NCI-H446 treated with DMSO at 0.1 percent for 48 hours (cell line): ENCODE results near the gene ASCC1.
"Not testable (repeated sequence)": the region's sequence is repeated elsewhere in the genome, so short reads cannot be mapped to it uniquely, and the experiment has no call there.

Source experiments
- DNase-seq: peaks from one replicate; lab custom pipeline; 2025; lab: John Stamatoyannopoulos, UW

ASCC1 gene

GRCh38 chr10:72248468-72249151 lies 32.5 kb upstream of the ASCC1 start:
- DNase-seq = no peak

DNA sequence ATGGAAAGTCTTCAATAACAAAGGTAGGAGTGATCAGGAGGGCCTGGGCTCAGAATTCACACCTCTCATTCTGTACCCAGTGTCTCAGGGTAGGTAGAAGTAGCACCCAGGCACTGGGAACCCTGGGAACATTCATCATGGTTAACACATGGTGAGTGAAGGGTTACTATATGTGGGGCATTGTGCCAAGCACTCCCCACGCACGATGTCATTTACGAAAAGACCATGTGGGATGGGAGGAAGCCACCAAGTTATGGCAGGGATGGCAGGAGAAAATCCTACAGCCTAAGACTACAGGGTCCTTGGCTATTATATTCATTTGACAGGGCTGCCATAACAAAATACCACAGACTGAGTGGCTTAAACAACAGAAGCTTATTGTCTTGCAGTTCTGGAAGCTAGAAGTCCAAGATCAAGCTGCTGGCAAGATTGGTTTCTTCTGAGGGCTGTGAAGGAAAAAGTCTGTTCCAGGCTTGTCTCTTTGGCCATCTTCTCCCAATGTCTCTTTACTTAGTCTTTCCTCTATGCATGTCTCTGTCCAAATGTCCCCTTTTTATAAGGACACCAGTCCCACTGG lies 30.0 kb upstream of the ASCC1 start:
- no peak for DNase-seq

DNA sequence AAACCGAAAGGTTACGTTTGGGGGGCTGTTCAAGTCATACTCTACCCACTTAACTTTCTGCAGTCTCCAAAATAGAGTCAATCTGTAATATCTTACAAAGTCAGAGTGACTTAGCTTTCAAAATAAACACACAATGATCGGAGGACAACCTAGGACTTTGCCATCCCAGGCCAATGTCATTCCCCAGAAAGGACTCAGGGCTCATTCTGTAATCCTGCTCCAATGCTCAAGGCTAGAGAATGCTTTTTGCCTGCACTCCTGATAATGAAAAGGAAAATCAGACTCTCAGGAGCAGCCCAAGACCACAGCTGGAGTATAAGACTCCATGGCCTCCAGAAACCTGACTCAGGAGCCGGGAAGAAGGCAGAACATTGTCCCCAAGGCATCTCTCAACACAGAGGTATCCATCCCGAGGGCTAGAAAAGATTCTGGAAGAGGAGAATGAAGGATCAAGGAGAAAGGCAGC lies 28.5 kb upstream of the ASCC1 start:
- no peak for DNase-seq

GRCh38 chr10:72243822-72244437 lies 27.9 kb upstream of the ASCC1 start:
- DNase-seq = peak; percentile 1

DNA sequence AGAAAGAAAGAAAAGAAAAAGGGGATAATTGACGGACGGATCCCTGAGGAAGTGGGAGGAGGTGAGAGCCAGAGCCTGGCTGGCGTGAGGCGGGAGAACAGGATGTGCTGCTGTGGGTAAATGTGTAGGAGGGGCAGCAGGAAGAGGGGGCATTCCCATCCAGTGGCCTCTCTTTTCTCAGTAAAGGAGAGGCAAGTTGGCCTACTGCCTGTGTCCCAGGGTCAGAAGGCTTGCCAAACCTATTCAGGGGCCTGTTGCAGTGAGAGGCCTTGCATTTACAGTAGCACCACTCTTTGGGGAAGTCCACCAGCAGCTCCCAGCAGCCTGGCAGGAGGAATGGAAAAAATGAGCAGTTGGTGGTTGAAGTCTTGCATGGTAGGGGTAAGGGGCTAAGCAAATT lies 26.6 kb upstream of the ASCC1 start:
- no peak for DNase-seq

DNA sequence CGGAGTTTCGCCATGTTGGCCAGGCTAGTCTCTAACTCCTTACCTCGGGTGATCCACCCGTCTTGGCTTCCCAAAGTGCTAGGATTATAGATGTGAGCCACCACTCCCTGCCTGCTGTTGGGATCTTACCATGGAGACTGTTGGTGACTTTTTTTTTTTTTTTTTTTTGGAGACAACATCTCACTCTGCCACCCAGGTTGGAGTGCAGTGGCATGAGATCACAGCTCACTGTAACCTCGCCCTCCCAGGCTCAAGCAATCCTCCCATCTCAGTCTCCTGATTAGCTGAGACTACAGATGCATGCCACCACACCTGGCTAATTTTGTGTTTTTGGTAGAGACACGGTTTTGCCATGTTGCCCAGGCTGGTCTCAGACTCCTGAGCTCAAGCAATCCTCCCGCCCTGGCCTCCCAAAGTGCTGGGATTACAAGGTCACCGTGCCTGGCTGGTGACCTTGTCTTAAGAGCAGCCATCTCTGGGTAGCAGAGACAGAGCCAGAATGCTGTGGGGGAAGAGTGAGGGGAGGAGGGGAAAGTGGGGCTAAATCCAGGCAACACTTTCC lies 25.7 kb upstream of the ASCC1 start:
- DNase-seq = no peak

GRCh38 chr10:72240371-72240770 lies 24.3 kb upstream of the ASCC1 start:
- DNase-seq = no peak

- no peak for DNase-seq
These were observed 23.3 kb upstream of the ASCC1 start for GRCh38 chr10:72239409-72239808.

- no peak for DNase-seq
These were observed 22.5 kb upstream of the ASCC1 start for GRCh38 chr10:72238392-72239175.

DNA sequence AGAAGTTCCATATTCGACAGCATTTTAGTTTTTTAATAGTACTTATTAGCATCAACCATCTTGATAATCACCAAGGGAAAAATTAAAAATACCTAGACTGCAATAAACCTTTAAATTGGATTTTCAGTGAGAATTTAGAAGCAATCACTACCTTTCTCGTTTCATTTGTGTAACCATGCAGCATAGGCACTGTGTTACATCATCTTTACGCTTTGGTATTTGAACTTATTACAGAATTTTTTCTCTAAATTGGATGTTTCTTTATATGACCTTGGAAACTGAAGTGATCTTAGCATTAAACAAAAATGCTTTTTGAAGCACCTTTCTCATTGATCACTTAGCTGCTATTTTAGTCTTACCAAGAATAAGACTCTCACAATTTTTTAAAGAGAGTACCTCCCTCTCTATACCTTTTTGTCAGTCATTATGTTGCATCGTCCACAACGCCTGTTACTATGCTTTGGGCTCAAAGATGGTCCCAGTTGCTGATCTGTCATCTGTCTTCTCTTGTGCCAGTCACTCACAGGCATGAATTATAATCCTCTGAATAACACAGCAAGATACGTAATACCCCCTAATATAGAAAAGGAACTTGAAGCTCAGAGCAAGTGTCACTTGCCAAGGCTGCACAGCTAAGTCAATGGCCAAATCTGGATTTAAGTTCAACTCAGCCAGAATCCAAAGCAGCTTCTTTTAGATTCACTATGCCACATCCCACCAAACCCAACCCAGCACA lies 19.6 kb upstream of the ASCC1 start:
- DNase-seq = no peak

DNA sequence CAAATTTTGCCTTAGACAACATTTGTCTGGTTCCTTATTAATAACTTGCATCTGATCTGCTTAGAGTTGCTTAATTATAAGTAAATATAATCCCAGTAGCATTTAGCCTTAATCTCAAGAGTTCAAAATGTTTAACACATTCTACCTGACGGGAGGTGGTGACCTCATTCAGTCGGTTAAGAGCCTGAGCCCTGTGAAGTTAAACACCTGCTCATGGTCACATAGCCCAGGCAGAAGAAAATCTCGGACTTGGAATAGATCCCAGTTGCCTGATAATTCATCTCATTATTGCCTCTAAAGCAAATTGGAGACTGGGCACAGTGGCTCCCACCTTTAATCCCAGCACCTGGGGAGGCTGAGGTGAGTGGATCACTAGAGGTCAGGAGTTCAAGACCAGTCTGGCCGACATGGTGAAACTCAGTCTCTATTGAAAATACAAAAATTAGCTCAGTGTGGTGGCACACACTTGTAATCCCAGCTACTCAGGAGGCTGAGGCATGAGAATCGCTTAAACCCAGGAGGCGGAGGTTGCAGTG lies 18.6 kb upstream of the ASCC1 start:
- DNase-seq = no peak

DNA sequence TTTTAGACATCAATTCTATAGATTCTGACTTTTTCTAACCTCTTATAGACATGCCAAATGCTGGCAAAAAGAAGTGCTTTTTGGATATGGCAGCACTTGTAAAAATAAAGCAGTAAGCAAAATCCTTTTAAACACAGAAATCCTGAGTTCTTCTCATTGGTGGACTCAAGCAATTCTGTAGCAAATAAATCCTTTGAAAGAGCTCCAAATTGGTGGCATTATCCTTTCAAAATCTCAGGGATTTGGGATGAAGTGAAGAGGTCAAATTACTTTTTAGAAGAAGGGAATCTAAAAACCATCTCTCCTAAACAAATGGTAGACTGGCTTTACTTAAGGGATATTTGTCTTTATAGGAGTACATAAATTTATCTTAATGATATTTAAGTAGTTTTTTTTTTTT lies 17.5 kb upstream of the ASCC1 start:
- DNase-seq = no peak

DNA sequence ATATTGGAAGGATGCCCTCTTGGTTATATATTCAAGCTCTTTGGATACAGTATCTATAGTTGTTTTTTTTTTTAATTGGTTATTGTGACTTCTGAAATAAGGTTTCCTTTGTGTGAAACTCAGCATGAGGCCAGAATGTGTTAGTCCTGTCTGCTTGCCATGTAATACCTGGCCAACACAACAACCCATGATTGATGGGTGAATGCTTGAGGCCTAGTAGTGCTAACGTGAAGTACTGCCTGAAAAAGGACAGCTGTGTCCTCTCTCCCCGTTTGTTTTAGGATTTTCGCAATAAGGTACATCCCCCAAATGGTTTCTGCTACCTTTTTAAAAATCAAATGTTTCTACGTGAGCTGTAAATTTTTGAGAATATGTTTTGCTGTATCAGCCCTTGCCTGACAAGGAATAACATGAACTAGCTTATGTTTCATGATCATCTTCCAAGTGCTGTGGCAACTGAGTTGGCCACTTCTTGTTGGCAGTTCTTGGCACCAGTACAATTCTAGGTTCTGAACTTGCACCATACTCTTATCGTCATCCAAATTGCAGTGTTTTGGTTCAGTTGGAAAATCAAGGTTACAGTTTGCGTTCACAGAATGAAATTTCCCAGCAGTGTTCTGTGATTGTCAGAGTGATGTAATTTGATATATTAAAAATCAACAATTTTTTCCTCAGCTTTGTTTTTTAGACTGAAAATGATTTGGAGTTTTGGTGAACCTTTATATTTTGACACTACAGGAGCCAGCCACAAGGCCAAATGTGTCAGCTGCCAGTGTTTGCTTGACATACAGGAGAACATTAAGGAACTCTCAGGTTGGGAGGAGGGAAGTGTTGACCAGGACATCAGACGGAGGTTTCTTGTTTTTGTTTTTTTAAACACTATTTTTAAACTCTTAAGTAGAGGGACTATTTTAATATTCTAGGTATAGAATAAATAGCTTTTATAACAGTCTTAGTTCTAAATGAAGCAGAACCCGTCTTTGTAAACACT lies 13.5 kb upstream of the ASCC1 start:
- DNase-seq = peak; percentile 18

GRCh38 chr10:72228318-72228751 lies 12.3 kb upstream of the ASCC1 start:
- DNase-seq = no peak

- no peak for DNase-seq
These were observed 11.8 kb upstream of the ASCC1 start for GRCh38 chr10:72227826-72228225.

GRCh38 chr10:72226418-72227027 lies 10.4 kb upstream of the ASCC1 start:
- DNase-seq = no peak

GRCh38 chr10:72224191-72224590 lies 8.1 kb upstream of the ASCC1 start:
- not testable (repeated sequence) for DNase-seq

DNA sequence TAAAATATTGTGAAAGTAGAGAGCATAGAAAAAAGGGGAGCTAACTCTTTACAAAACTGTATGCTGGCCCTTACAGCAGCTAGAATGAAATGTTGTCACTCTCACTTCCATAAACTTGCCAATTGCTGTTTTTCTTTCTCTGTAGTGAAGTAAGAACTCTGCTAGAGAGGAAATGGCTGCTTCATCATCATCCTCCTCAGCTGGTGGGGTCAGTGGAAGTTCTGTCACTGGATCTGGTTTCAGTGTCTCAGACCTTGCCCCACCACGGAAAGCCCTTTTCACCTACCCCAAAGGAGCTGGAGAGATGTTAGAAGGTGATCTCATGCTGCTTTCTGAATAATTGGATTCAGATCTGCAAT lies 7.6 kb upstream of the ASCC1 start:
- DNase-seq = no peak

- DNase-seq = no peak
These were observed 5.2 kb upstream of the ASCC1 start for GRCh38 chr10:72221278-72221677.

DNA sequence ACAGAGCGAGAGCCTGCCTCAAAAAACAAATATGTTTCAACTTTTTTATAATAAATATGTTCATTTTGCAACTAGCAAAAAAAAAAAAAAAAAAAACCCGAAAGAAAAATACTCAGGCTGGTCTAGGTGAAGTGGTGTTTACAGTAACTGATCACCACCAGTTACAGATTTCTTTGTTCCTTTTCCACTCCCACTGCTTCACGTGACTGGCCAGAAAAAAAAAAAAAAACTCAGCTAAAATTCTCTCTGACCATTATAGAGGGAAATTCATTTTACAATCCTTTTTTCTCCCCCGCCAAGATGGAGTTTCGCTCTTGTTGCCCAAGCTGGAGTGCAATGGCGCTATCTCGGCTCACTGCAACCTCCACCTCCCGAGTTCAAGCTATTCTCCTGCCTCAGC lies 4.6 kb upstream of the ASCC1 start:
- DNase-seq = no peak
